ENCODE measurements around the gene POP4. TPM values are rescaled to one million over a fixed set of nuclear protein-coding genes. Genes with fewer than 3 reads are reported as not detected.

POP4 gene
- total RNA-seq, 1 experiment from 2014 or later: 48.0 TPM

- no peak for DNase-seq (ENCODE audit: extremely low read depth, low read depth)
Measured at GRCh38 chr19:29576761-29577648, 29.1 kb upstream of the POP4 start.

GRCh38 chr19:29577649-29577963, 28.5 kb upstream of the POP4 start:
- no peak for DNase-seq (ENCODE audit: extremely low read depth, low read depth)

GRCh38 chr19:29578349-29578748, 27.7 kb upstream of the POP4 start:
- no peak for DNase-seq (ENCODE audit: extremely low read depth, low read depth)

- DNase-seq (ENCODE audit: extremely low read depth, low read depth): no peak
Measured at GRCh38 chr19:29579308-29579910, 26.7 kb upstream of the POP4 start.

GRCh38 chr19:29581398-29581797, 24.7 kb upstream of the POP4 start:
- DNase-seq (ENCODE audit: extremely low read depth, low read depth): no peak

GRCh38 chr19:29583196-29583999, 22.7 kb upstream of the POP4 start:
- DNase-seq (ENCODE audit: extremely low read depth, low read depth): no peak

GRCh38 chr19:29586401-29586800, 19.7 kb upstream of the POP4 start:
- DNase-seq (ENCODE audit: extremely low read depth, low read depth): no peak

- DNase-seq (ENCODE audit: extremely low read depth, low read depth): no peak
Measured at GRCh38 chr19:29587059-29587458, 19.0 kb upstream of the POP4 start.

- DNase-seq (ENCODE audit: extremely low read depth, low read depth): no peak
Measured at GRCh38 chr19:29587518-29587986, 18.5 kb upstream of the POP4 start.

- DNase-seq (ENCODE audit: extremely low read depth, low read depth): no peak
Measured at GRCh38 chr19:29588095-29588494, 18.0 kb upstream of the POP4 start.

GRCh38 chr19:29590278-29590677, 15.8 kb upstream of the POP4 start:
- no peak for DNase-seq (ENCODE audit: extremely low read depth, low read depth)

GRCh38 chr19:29591670-29592069, 14.4 kb upstream of the POP4 start:
- no peak for DNase-seq (ENCODE audit: extremely low read depth, low read depth)

- DNase-seq (ENCODE audit: extremely low read depth, low read depth): no peak
Measured at GRCh38 chr19:29593869-29594268, 12.2 kb upstream of the POP4 start.

- DNase-seq (ENCODE audit: extremely low read depth, low read depth): no peak
Measured at GRCh38 chr19:29596080-29596727, 9.9 kb upstream of the POP4 start.

GRCh38 chr19:29596885-29597525, 9.1 kb upstream of the POP4 start:
- peak; percentile 16 for DNase-seq (ENCODE audit: extremely low read depth, low read depth)

- no peak for DNase-seq (ENCODE audit: extremely low read depth, low read depth)
Measured at GRCh38 chr19:29598036-29598435, 8.0 kb upstream of the POP4 start.

- no peak for DNase-seq (ENCODE audit: extremely low read depth, low read depth)
Measured at GRCh38 chr19:29598496-29598895, 7.6 kb upstream of the POP4 start.

- DNase-seq (ENCODE audit: extremely low read depth, low read depth): no peak
Measured at GRCh38 chr19:29603308-29603707, 2.8 kb upstream of the POP4 start.

GRCh38 chr19:29606420-29606747, 301 bp downstream of the POP4 start:
- DNase-seq (ENCODE audit: extremely low read depth, low read depth): no peak

GRCh38 chr19:29609636-29610035, 3.6 kb downstream of the POP4 start:
- no peak for DNase-seq (ENCODE audit: extremely low read depth, low read depth)

- DNase-seq (ENCODE audit: extremely low read depth, low read depth): no peak
Measured at GRCh38 chr19:29610213-29610573, 4.1 kb downstream of the POP4 start.

Measured in NCI-H460 (cell line).